KMS-11 (cell line): ENCODE results near the gene SGSM1.

Experiments
- H2AFZ ChIP-seq: fragments of 200-600 bp; sonication (generic); 2 replicates; pipeline ENCODE4 v1.6.1; 2016; ENCODE audit warnings: antibody characterized with exemption, mixed run types, low read depth
- H3K27ac ChIP-seq: fragments of 200-600 bp; sonication (generic); 2 replicates; pipeline ENCODE4 v1.6.1; 2016; ENCODE audit warnings: mild to moderate bottlenecking, mixed run types
- H3K27me3 ChIP-seq: fragments of 200-600 bp; sonication (generic); 2 replicates; pipeline ENCODE4 v1.6.1; 2017; ENCODE audit warnings: mild to moderate bottlenecking, low read depth, mixed run types, moderate library complexity; ENCODE audit not compliant: insufficient read depth
- H3K36me3 ChIP-seq: fragments of 200-600 bp; sonication (generic); 2 replicates; pipeline ENCODE4 v1.6.1; 2017; ENCODE audit warnings: mild to moderate bottlenecking, mixed run types; ENCODE audit not compliant: insufficient read depth
- H3K4me1 ChIP-seq: fragments of 200-600 bp; sonication (generic); 2 replicates; pipeline ENCODE4 v1.6.1; 2016; ENCODE audit warnings: mild to moderate bottlenecking, low read depth, mixed run types; ENCODE audit not compliant: poor library complexity, severe bottlenecking
- H3K4me2 ChIP-seq: fragments of 200-600 bp; sonication (generic); 2 replicates; pipeline ENCODE4 v1.7.0; 2016; ENCODE audit warnings: mild to moderate bottlenecking, mixed run types
- H3K4me3 ChIP-seq: fragments of 200-600 bp; sonication (generic); IDR thresholded peaks from 2 replicates; pipeline ENCODE4 v1.6.1; 2017; ENCODE audit warnings: low read depth, low read length, mixed read lengths; ENCODE audit not compliant: insufficient read depth
- H3K79me2 ChIP-seq: fragments of 200-600 bp; sonication (generic); 2 replicates; pipeline ENCODE4 v1.6.1; 2016; ENCODE audit warnings: low read depth, mixed run types; ENCODE audit not compliant: insufficient read depth
- H3K9ac ChIP-seq: fragments of 200-600 bp; sonication (generic); 2 replicates; pipeline ENCODE4 v1.6.1; 2016; ENCODE audit warnings: mild to moderate bottlenecking, mixed run types
- H4K20me1 ChIP-seq: fragments of 200-600 bp; sonication (generic); 2 replicates; pipeline ENCODE4 v1.6.1; 2016; ENCODE audit warnings: mild to moderate bottlenecking, mixed run types; ENCODE audit not compliant: insufficient read depth
- TF ChIP-seq, protein P1 (sequence below): fragments of 200-600 bp; sonication (generic); conservative IDR thresholded peaks from 2 replicates; pipeline ENCODE4 v1.6.1; 2017; ENCODE audit warnings: low read depth, mild to moderate bottlenecking, antibody characterized with exemption, low read length, moderate library complexity, mixed read lengths

Gene SGSM1

DNA sequence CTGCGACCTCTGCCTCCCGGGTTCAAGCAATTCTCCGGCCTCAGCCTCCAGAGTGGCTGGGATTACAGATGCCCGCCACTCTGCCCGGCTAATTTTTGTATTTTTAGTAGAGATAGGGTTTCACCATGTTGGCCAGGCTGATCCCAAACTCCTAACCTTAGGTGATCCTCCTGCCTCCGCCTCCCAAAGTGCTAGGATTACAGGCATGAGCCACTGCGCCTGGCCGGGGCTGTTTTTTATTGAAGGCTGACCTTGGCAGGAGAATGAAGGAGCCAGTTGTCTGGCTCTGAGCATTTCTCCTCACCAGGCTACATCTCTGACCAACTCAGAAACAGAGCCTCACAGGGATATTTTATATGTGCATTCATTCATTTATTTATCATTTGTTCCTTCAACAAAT lies 148.8 kb downstream of the SGSM1 start:
- H3K27ac ChIP-seq: no peak overlapping the region
- no peaks in the 10 kb centered on the region for H3K79me2 ChIP-seq
- no peaks in the 10 kb centered on the region for H3K27me3 ChIP-seq
- no peaks in the 10 kb centered on the region for H3K36me3 ChIP-seq
- H2AFZ ChIP-seq: no peak overlapping the region
- no peaks in the 10 kb centered on the region for H4K20me1 ChIP-seq
- no peak overlapping the region for H3K4me2 ChIP-seq
- no peak overlapping the region for H3K4me3 ChIP-seq
- H3K4me1 ChIP-seq: peaks cover 4% of the 10 kb centered on the region
- TF ChIP-seq, protein P1, sequence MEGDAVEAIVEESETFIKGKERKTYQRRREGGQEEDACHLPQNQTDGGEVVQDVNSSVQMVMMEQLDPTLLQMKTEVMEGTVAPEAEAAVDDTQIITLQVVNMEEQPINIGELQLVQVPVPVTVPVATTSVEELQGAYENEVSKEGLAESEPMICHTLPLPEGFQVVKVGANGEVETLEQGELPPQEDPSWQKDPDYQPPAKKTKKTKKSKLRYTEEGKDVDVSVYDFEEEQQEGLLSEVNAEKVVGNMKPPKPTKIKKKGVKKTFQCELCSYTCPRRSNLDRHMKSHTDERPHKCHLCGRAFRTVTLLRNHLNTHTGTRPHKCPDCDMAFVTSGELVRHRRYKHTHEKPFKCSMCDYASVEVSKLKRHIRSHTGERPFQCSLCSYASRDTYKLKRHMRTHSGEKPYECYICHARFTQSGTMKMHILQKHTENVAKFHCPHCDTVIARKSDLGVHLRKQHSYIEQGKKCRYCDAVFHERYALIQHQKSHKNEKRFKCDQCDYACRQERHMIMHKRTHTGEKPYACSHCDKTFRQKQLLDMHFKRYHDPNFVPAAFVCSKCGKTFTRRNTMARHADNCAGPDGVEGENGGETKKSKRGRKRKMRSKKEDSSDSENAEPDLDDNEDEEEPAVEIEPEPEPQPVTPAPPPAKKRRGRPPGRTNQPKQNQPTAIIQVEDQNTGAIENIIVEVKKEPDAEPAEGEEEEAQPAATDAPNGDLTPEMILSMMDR: no peak
- no peak overlapping the region for H3K9ac ChIP-seq

DNA sequence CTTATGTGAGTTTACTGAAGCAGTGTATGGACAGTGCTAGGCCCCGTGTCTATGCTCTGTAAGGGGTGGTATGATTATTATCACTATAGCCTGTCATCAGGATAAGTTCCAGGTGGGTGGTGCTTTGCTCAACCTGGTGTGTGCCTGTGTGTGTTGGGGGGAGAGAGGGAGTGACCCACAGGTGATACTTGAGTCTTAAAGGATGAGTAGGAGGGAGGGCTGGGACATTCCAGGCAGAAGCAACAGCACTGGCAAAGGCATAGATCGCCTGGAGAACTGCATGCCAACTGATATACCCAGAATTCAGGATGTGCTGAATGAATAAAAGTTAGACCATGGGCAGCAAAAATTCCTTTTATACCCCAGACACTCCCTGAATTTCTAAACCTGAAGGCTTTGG lies 151.0 kb downstream of the SGSM1 start:
- Histone ChIP-seq H4K20me1 (no peaks in the 10 kb centered on the region), H3K4me1 (peaks cover 4% of the 10 kb centered on the region), H3K79me2 (no peaks in the 10 kb centered on the region), H2AFZ (no peak overlapping the region), H3K9ac (no peak overlapping the region), H3K4me2 (no peak overlapping the region), H3K36me3 (no peaks in the 10 kb centered on the region), H3K27me3 (no peaks in the 10 kb centered on the region), H3K4me3 (no peak overlapping the region), H3K27ac (no peak overlapping the region)
- TF ChIP-seq, protein P1: no peak

DNA sequence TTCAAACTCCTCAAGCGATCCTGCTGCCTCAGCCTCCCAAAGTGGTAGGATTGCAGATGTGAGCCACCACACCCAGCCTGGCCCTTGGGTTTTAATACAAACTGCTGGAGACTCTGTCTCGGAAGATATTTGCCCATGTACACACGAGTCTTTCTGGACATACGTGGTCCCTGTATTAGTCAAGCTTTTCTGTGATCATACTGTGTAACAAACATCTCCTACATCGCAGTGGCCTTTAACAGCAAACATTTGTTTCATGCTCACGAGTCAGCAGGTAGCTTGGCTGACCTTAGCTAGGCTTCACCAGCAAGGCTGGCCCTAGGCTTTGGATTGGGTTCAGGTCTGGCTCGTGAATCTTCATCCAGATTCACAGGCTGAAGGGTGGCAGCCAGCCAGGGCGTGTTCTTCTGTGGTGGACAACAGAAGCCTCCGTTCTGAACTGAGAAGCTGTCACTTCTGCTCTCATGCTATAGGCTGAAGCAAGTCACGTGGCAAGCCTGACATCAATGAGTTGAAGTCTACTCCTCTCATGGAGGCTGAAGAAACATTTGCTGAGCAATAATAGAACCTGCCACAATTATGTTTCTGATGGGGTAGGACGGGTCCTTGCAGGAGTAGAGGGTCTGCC lies 155.3 kb downstream of the SGSM1 start:
- Histone ChIP-seq H3K4me2 (no peak overlapping the region), H3K79me2 (no peaks in the 10 kb centered on the region), H3K4me3 (no peak overlapping the region), H4K20me1 (no peaks in the 10 kb centered on the region), H3K27me3 (no peaks in the 10 kb centered on the region), H2AFZ (no peak overlapping the region), H3K9ac (no peak overlapping the region), H3K4me1 (no peaks in the 10 kb centered on the region), H3K27ac (no peak overlapping the region), H3K36me3 (no peaks in the 10 kb centered on the region)
- TF ChIP-seq, protein P1: no peak

DNA sequence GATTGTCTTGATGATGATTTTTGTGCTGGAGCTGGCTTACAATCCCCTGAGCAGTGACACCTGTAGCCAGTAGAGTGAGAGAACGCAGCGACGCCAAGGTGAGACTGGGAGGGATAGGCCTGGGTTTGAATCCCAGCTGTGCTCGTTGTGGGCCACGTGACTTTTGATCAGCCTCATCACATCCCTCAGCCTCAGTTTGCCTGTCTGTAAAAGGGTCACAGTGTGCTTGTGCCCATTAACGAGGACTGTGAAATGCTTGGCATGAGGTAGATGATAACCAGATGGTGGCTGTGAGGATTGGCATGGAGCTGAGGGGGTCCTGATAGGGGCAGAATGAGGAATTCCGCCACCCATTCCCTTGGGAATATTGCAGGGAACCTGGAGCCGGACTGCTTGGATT lies 156.1 kb downstream of the SGSM1 start:
- Histone ChIP-seq H3K4me2 (no peak overlapping the region), H2AFZ (no peak overlapping the region), H4K20me1 (no peaks in the 10 kb centered on the region), H3K9ac (no peak overlapping the region), H3K27ac (no peak overlapping the region), H3K36me3 (no peaks in the 10 kb centered on the region), H3K4me1 (no peaks in the 10 kb centered on the region), H3K4me3 (no peak overlapping the region), H3K79me2 (no peaks in the 10 kb centered on the region), H3K27me3 (no peaks in the 10 kb centered on the region)
- TF ChIP-seq, protein P1: no peak
